GM21447 (cell line): ENCODE results near the gene TRIM17.
"Not testable (repeated sequence)": the region's sequence is repeated elsewhere in the genome, so short reads cannot be mapped to it uniquely, and the experiment has no call there.

Experiments
- ATAC-seq: cut with Tn5 transposase; IDR thresholded peaks from one replicate; pipeline ENCODE4 v1.9.1; 2021; ENCODE audit not compliant: unreplicated experiment

The TRIM17 gene

GRCh38 chr1:228448372-228448771 is 31.7 kb upstream of the TRIM17 start:
- ATAC-seq: no peak

DNA sequence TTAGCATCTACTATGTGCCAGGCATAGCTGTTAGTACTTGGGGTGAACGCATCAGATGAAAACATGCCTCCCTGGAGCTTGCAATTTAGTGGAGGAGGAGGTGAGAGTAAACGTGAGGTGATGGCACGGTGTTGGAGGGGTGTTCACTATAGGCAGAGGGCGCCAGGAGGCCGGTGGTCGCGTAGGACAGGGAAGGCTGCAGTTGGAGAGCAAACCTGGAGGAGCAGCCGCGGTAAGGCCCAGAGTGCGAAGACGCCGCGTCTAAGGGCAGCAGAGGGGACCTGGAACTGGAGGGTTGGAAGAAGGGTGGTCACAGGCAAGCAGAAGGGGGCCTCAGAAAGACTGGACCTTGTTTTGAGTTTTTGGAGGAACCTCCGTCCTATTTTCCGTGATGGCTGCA is 30.2 kb upstream of the TRIM17 start:
- no peak for ATAC-seq

- ATAC-seq: peak; percentile 77
Measured at GRCh38 chr1:228445843-228446650, 29.4 kb upstream of the TRIM17 start.

DNA sequence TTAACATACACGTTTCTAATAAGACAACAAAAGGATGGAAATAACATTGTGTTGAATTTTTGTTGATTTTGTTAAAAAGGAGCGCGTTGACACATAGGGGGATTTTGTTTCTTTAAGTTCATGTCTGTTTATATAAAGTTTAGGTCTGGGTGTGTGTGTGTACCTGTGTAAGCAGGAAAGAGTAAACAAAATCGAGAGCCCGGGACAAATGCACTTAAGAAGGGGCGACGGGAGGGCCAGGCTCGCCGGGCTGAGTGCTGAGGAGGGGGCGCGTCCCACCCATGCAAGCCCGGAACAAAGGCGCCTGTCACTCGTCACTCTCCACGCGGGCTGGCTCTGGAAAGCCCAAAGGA is 28.8 kb upstream of the TRIM17 start:
- ATAC-seq: no peak

- ATAC-seq: no peak
Measured at GRCh38 chr1:228443395-228443794, 26.7 kb upstream of the TRIM17 start.

DNA sequence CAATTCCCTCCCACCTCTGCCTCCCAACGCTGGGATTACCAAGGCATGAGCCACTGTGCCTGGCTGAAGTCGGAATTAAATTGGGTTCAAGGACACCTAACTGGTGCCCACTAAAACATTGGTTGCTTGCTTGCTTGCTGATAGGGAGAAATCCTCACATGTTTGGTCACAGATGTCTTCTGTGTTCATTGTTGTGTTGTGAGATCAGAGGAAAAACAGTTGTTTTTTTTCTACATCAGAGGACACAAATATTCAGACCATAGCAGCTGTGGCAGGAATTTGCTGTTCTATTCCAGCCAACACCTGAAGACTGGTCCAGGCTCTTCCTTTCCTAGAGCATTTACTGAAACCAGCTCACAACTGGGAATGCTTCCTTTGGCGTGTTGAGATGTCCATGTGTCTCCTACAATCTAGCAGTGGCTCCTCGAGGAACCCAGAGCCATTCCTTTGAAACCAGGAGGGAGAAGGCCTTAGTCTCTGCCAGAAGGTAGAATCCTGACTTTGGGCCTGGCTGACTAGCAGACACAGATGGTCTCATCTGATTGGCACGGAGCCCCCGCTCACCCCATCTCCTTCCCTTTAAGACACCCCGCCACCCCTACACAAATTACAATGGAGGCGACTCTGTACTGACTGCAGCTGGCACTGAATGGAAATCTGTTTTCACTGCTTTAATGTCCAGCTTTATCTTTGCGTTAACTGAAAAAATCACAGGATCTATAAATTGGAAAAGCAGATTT is 24.3 kb upstream of the TRIM17 start:
- no peak for ATAC-seq

GRCh38 chr1:228438266-228438665 is 21.6 kb upstream of the TRIM17 start:
- no peak for ATAC-seq

GRCh38 chr1:228437424-228437962 is 20.8 kb upstream of the TRIM17 start:
- no peak for ATAC-seq

DNA sequence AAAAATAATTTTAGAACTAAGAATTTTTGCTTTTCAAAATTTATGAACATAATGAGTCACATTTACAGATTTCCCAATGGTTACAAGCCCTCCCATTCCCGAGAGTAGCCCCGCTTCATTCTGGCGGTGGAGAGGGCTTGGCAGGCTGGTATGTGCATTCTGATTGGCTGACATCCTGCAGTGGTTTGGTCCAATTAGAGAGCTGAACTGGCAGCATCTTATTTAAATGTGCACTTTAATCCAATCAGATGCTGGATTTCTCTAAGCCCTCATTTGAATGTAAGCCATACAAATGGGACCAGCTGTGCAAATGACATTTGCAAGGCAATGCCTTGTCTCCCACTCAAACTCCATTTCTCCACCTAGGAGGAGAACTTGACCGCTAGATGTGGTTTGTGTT is 18.0 kb upstream of the TRIM17 start:
- no peak for ATAC-seq

DNA sequence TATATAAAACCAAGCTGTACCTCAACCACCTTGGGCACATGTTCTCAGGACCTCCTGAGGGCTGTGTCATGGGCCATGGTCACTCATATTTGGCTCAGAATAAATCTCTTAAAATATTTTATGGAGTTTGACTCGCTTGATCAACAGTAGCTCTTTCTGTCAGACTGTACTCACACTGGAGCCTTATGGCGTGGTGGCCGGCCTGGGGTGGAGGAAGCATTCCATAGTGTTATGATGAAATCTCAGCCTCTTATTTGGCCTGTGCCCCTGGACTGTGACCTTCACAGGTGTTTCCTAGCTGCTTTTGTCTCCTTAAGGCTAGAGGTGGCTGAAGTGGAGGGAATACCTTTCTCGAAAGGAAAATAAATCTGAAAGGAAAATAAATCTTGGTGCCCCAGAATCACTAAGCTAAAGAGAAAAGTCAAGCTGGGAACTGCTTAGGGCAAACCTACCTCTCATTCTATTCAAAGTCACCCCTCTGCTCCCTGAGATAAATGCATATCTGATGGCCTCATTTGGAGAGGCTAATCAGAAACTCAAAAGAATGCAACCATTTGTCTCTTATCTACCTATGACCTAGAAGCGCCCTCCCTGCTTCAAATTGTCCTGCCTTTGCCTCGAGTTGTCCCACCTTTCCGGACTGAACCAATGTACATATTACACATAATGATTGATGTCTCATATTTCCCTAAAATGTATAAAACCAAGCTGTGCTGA is 16.8 kb upstream of the TRIM17 start:
- not testable (repeated sequence) for ATAC-seq

DNA sequence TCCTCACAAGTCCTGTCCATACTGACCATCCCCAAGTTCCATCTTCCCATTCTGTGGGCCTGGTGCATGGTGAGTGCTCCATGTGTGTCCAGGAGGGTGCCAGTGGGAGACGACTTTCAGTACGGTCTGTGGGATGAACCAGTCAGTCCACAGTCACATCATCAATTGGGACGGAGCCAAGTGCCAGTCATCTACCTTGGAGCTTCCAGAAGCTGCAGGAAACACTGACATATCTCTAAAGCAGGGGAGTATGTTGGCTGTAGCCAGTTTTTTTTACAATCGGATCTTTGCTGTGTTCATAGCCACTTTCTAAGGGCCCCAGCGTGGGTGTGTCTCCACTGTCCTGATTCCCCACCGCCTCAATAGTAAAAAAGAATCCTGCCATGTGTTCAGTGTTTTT is 13.6 kb upstream of the TRIM17 start:
- no peak for ATAC-seq

DNA sequence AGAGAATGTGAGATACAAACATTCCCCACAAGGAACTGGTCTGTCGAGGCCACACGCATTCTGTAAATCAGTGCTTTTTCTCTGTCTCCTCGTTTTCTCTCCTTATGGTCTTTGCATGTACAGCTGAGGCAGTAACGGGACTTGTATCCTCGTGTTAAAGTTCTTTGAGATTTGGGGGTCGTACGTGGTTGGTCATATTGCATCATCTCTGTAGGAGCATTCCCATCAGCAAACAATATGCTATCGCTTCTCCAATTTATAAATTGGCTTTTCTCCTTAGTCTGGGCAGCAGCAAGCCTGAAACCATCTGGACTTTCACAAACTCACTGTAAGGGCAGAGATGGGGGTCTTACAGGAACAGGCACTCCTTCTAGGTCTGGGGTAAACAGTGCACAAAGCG is 13.0 kb upstream of the TRIM17 start:
- no peak for ATAC-seq

GRCh38 chr1:228429007-228429406 is 12.3 kb upstream of the TRIM17 start:
- ATAC-seq: no peak

GRCh38 chr1:228428412-228428811 is 11.8 kb upstream of the TRIM17 start:
- no peak for ATAC-seq

DNA sequence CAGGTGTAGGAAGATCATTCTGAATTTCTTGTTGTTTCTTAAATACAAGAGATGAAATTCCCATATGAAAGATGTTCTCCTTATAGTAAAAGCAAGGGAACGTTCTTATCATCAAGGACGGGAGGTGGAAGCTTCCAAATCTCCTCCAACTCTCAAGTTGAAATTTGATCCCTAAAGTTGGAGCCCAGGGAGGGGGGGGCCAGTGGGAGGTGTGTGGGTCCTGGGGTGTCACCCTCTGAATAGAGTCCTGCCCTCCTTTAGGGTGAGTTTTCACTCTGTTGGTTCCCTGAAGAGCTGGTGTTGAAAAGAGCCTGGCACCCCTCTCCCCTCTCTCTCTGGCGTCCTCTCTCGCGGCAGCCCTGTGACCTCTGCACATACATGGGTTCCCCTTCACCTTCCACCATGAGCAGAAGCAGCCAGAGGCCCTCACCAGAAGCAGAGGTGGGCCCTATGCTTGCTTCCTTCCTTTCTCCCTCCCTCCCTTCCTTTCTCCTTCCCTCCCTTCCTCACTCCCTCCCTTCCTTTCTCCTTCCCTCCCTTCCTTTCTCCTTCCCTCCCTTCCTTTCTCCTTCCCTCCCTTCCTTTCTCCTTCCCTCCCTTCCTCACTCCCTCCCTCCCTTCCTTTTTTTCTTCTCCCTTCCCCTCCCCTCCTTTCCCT is 10.0 kb upstream of the TRIM17 start:
- ATAC-seq: no peak

DNA sequence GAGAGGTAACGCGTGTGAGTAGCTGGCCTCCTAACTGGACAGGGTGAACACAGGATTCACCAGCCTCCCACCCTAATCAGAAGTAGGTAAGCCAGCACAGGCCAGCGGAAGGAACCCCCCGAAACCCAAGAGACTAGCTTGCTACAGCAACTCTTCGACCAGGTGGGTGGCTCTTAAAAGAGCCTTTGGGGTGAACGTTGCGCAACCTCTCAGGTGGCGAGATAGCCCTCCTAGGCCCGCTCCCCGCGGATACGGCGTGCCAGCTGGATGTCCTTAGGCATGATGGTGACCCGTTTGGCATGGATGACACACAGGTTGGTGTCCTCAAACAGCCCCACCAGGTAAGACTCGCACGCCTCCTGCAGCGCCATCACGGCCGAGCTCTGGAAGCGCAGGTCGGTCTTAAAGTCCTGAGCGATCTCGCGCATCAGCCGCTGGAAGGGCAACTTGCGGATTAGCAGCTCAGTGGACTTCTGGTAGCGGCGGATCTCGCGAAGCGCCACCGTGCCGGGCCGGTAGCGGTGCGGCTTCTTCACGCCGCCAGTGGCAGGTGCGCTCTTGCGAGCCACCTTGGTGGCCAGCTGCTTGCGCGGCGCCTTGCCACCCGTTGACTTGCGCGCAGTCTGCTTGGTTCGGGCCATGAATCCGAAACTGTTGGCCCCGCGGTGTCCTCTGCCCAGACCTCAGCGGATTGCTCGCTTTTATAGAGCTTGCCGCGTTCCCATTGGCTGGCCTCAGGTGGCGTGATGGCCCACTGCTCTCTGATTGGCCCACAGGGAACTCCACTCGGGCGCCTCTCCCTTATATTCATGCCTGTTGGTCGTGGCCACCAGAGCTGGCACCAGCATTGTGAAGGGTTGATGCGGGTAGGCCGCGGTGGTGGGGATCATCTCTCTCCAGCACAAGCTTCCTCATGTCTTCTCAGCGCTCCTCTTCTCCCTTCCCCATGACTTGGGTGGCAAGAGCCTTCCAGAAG is 8.3 kb upstream of the TRIM17 start:
- no peak for ATAC-seq

GRCh38 chr1:228423404-228424053 is 6.9 kb upstream of the TRIM17 start:
- no peak for ATAC-seq

DNA sequence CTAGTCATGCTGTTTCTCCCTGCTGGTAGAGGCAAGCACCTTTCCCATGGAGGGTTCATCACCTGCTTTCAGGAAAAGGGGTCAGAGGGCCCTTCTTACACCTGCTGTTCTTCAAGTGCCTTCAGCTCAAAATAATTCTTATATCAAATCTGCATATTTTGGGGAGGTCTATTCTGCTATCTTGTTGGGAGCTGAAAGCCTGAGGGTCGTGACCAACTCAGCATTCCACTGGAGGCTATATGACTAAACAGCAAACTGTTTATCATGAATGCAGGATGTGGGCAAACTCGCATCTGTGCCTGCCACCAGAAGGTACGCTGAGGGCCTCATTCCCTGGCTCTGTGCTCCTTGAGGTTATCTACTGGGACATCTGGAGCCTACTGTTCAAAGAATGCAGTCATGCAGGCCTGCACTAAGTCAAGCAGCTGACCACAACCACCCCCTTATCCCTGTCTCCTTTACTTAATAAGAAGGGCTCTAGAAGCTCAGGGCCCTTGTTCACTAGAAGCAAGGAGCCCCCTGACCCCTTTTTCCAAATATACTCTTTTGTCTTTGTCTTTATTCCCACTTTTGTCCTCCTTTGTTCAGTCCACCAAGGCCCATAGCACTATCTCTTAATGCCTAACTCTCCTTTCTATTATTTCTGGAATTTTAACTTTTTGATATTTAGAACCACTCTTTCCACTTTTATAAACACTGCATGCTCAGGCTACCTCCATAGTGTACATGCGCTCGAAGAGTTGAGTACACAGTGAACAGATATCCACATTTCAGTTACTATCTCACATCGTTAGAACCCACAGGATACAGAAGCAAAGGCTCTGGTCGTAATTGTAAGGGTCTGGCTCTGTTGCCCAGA is 4.5 kb upstream of the TRIM17 start:
- no peak for ATAC-seq
